Endothelial cell of umbilical vein (primary cell): ENCODE data around the gene FABP7. TPM values are rescaled to one million over a fixed set of nuclear protein-coding genes. Genes with fewer than 3 reads are reported as not detected.

ENCODE experiments used
- BruUV-seq: library from RNA; stranded (reverse); fragments of 400-500 nt; replicated peaks from 2 replicates; lab custom pipeline; 2021; lab: Mats Ljungman, UMichigan
- CTCF ChIA-PET: fragments of 300-600, 350-600 bp; sonication (Branson Sonifier 250); formaldehyde crosslinking; loops from one replicate; lab custom pipeline; 2021; ENCODE audit warnings: antibody characterized with exemption, inconsistent platforms; lab: Charles Lee
- POLR2A ChIA-PET: fragments of 300-600, 350-600 bp; sonication (Branson Sonifier 250); formaldehyde crosslinking; loops from one replicate; lab custom pipeline; 2021; ENCODE audit warnings: antibody characterized with exemption, inconsistent platforms; lab: Charles Lee
- DNase-seq: peaks from one replicate; pipeline ENCODE4 v3.0.0-alpha.2; 2011; ENCODE audit warnings: low read depth, low spot score
- FAIRE-seq: peaks from 2 replicates; lab custom pipeline; 2011; peaks lifted over from hg19 to GRCh38; lab: Jason Lieb, UNC
- H2AFZ ChIP-seq: 2 replicates; pipeline ENCODE4 v1.6.0; 2012; ENCODE audit warnings: low read depth, low read length, control low read depth, inconsistent platforms
- H3K27ac ChIP-seq: 2 replicates; pipeline ENCODE4 v1.5.1; 2011; ENCODE audit warnings: low read depth, mild to moderate bottlenecking, control low read depth, low read length, moderate library complexity; ENCODE audit not compliant: insufficient read depth
- H3K27me3 ChIP-seq, 2 experiments: 2 replicates each; pipeline versions ENCODE4 v1.6.0 to v1.6.1; 2011; ENCODE audit warnings: low read length in 2 of 2, mixed read lengths in 1 of 2; ENCODE audit not compliant: control insufficient read depth in 2 of 2, insufficient read depth in 2 of 2
- H3K36me3 ChIP-seq, 2 experiments: 2 replicates in 1 of 2; 3 replicates in 1 of 2; pipeline ENCODE4 v1.5.1; 2011; ENCODE audit warnings: low read length in 2 of 2, mild to moderate bottlenecking in 1 of 2, moderate library complexity in 1 of 2; ENCODE audit not compliant: control insufficient read depth in 2 of 2, insufficient read depth in 2 of 2; ENCODE audit errors: extremely low read depth in 1 of 2
- H3K4me1 ChIP-seq: 3 replicates; pipeline ENCODE4 v1.5.1; 2011; ENCODE audit warnings: mild to moderate bottlenecking, low read length; ENCODE audit not compliant: control insufficient read depth, insufficient read depth; ENCODE audit errors: extremely low read depth
- H3K4me2 ChIP-seq: 2 replicates; pipeline ENCODE4 v1.6.1; 2011; ENCODE audit warnings: low read length, control low read depth, mixed read lengths; ENCODE audit not compliant: insufficient read depth
- H3K4me3 ChIP-seq, 3 experiments: fragments of 200-600 bp in 1 of 3; sonication (generic), shearing (Covaris generic) in 1 of 3; replicated peaks in 1 of 3; 2 replicates each; pipeline ENCODE4 v1.5.1; 2011 to 2016; ENCODE audit warnings: control low read depth in 3 of 3, low read length in 3 of 3, mild to moderate bottlenecking in 2 of 3, inconsistent platforms in 1 of 3, low read depth in 1 of 3, moderate library complexity in 1 of 3; ENCODE audit not compliant: insufficient read depth in 1 of 3
- H3K79me2 ChIP-seq: 2 replicates; pipeline ENCODE4 v1.6.0; 2012; ENCODE audit warnings: low read length, inconsistent platforms; ENCODE audit not compliant: control insufficient read depth, insufficient read depth
- H3K9ac ChIP-seq: replicated peaks from 2 replicates; pipeline ENCODE3; 2011; ENCODE audit warnings: low read length, control low read depth; ENCODE audit not compliant: insufficient read depth; ENCODE audit errors: extremely low read depth
- H3K9me1 ChIP-seq: replicated peaks from 3 replicates; pipeline ENCODE4 v1.6.0; 2011; ENCODE audit warnings: mild to moderate bottlenecking, low read length; ENCODE audit not compliant: control insufficient read depth, insufficient read depth; ENCODE audit errors: extremely low read depth
- H3K9me3 ChIP-seq: replicated peaks from 2 replicates; pipeline ENCODE4 v1.5.1; 2012; ENCODE audit warnings: low read length, inconsistent platforms; ENCODE audit not compliant: control insufficient read depth, insufficient read depth
- H4K20me1 ChIP-seq: replicated peaks from 2 replicates; pipeline ENCODE3; 2011; ENCODE audit warnings: mild to moderate bottlenecking, low read length; ENCODE audit not compliant: control insufficient read depth, insufficient read depth; ENCODE audit errors: extremely low read depth
- CTCF ChIP-seq, 2 donors: IDR thresholded peaks; 1 replicate in 1 of 2; 2 replicates in 1 of 2; pipeline ENCODE4 v1.5.1; 2011; ENCODE audit warnings: low read length in 2 of 2, mild to moderate bottlenecking in 2 of 2, moderate library complexity in 2 of 2, control low read depth in 1 of 2, inconsistent platforms in 1 of 2, low read depth in 1 of 2; ENCODE audit not compliant: insufficient read depth in 1 of 2; ENCODE audit errors: extremely low read depth in 1 of 2
- EZH2 ChIP-seq: IDR thresholded peaks from 2 replicates; pipeline ENCODE4 v1.6.1; 2012; ENCODE audit warnings: borderline replicate concordance, low read depth, mild to moderate bottlenecking, moderate library complexity, low read length, inconsistent platforms; ENCODE audit not compliant: severe bottlenecking
- FOS ChIP-seq: IDR thresholded peaks from 2 replicates; pipeline ENCODE4 v1.6.1; 2011; ENCODE audit warnings: mild to moderate bottlenecking, low read length, moderate library complexity, borderline replicate concordance; ENCODE audit not compliant: insufficient read depth
- MAX ChIP-seq: IDR thresholded peaks from 2 replicates; pipeline ENCODE4 v1.6.1; 2011; ENCODE audit not compliant: insufficient read depth, insufficient read length
- MYC ChIP-seq: IDR thresholded peaks from one replicate; pipeline ENCODE4 v1.6.1; 2011; ENCODE audit warnings: mild to moderate bottlenecking, low read depth, low read length
- POLR2A ChIP-seq: IDR thresholded peaks from 2 replicates; pipeline ENCODE4 v1.6.1; 2012; ENCODE audit warnings: low read depth, mild to moderate bottlenecking, control low read depth, low read length
- POLR2AphosphoS5 ChIP-seq: IDR thresholded peaks from 2 replicates; pipeline ENCODE4 v1.6.1; 2012; ENCODE audit warnings: low read depth, mild to moderate bottlenecking, control low read depth, low read length, moderate library complexity; ENCODE audit not compliant: insufficient read depth
- dilution Hi-C: fragments of 300-500 bp; cut with MboI; formaldehyde crosslinking; loops from one replicate; pipeline ENCODE4 v1.15.0; 2019; ENCODE audit warnings: low sequenced_read_pairs; ENCODE audit not compliant: extremely low pct_ligation_motif_present
- intact Hi-C: fragments of 100-400 bp; cut with micrococcal nuclease; formaldehyde crosslinking; loops from one replicate; pipeline ENCODE4 v1.10.0; 2022
- polyA plus RNA-seq, 4 experiments: library from polyadenylated mRNA; depleted of rRNA in 3 of 4; stranded (reverse) in 3 of 4; unstranded in 1 of 4; fragments of >200 nt; gene quantifications; 2 replicates each; pipeline versions ENCODE4 v1.2.1 to v1.2.3, GENCODE V29; 2011 to 2012; ENCODE audit warnings: missing spikeins in 1 of 4
- total RNA-seq: library from RNA; stranded (reverse); gene quantifications from 2 replicates; pipeline ENCODE4 v1.2.3, GENCODE V29; 2021

Gene FABP7
- total and polyA plus RNA-seq, 2 donors (not counting 3 experiments of a cell fraction or from before 2014, with no cell fraction given), result not detected

GRCh38 chr6:122780114-122780513, 598 bp downstream of the FABP7 start:
- POLR2A ChIA-PET, result no interaction called here
- Histone ChIP-seq H3K27ac (no peak overlapping the region), H3K9me3 (no peaks in the 10 kb centered on the region), H4K20me1 (no peaks in the 10 kb centered on the region), H3K4me3 (no peak overlapping the region), H3K36me3 (no peaks in the 10 kb centered on the region), H3K79me2 (no peaks in the 10 kb centered on the region), H3K4me2 (no peak overlapping the region), H3K9ac (no peak overlapping the region), H3K27me3 (peaks cover 9 to 11% of the 10 kb centered on the region in 2 experiments), H2AFZ (no peak overlapping the region), H3K4me1 (no peaks in the 10 kb centered on the region), H3K9me1 (no peaks in the 10 kb centered on the region)
- TF ChIP-seq MYC (no peak), FOS (no peak), POLR2A (no peak), CTCF (IDR thresholded peaks at IDR 0.05; ENCODE audit: extremely low read depth in 1 of 2, insufficient read depth in 1 of 2, low read depth in 1 of 2, low read length in 2 of 2) (no peak), MAX (no peak), EZH2 (no peak), POLR2AphosphoS5 (no peak)
- CTCF ChIA-PET, result no interaction called here
- FAIRE-seq (no peak), DNase-seq (no peak)
- dilution Hi-C loops, result no loop called here
- intact Hi-C loops, result loop anchor here (10.0 kb wide), 1 partner anchor 385 kb away; the partner anchor contains the start of gene HSF2
- BruUV-seq, result no TSS peak
